ENCODE measurements around the gene GPR15LG.
"Not testable (repeated sequence)": the region's sequence is repeated elsewhere in the genome, so short reads cannot be mapped to it uniquely, and the experiment has no call there.

Gene GPR15LG

GRCh38 chr10:84173501-84173929, at the start of gene GPR15LG:
Gene GPR15LG, plus strand, starts transcription at chr10:84173801. Its CDS starts 51 bp downstream, at chr10:84173852.
- no peak for DNase-seq (ENCODE audit: low read depth in 2 of 2)

- DNase-seq (ENCODE audit: low read depth in 2 of 2), result not testable (repeated sequence)
Observed at GRCh38 chr10:84125910-84126784, 47.5 kb upstream of the GPR15LG start.

- no peak for DNase-seq (ENCODE audit: low read depth in 2 of 2)
Observed at GRCh38 chr10:84126785-84127167, 46.8 kb upstream of the GPR15LG start.

DNA sequence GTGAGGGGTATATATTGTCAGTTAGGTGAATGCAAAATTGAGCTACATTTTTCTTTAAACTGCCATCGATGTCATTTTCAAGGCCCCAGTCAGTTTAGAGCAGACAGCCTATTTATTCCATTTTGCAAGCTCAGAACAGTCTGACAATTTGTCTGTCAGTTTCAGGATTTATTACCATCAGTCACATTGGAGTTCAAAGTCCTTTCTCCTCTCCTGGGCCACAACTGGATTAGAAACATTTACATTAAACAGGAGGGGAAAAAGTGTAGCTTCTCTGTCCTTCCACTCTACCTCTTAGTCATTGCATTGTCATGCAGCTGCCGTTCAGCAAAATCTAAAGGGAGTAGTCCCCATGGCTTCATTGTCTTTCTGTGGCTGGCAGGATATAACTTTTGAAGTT, 37.8 kb upstream of the GPR15LG start:
- DNase-seq (ENCODE audit: low read depth in 2 of 2), result no peak

DNA sequence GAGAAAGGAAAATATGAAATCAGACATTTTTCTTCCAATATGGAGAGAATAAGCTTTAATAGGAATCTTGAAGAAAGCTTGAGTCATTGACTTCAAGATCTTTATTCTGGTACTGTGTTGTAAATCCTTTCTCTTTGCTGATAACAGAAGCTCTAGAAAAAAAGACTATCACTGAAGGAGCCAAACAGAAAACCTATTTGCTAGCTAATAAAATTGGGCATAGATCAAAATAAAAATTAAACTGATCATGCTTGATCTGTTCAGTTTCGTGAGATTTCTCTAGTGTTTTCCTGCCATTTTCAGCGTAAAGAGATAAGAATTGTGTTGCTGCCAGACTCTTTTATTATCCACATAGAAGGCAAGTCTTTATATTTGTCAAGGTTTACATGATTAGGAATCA, 35.8 kb upstream of the GPR15LG start:
- DNase-seq (ENCODE audit: low read depth in 2 of 2), result no peak

- peak; percentile 36 to 53 for DNase-seq (ENCODE audit: low read depth in 2 of 2)
Observed at GRCh38 chr10:84138478-84139125, 35.0 kb upstream of the GPR15LG start.

GRCh38 chr10:84139126-84140035, 34.2 kb upstream of the GPR15LG start, which contains the start of gene GHITM:
Gene GHITM, plus strand, starts transcription at chr10:84139509. Its CDS starts 1,992 bp downstream, at chr10:84141501.
- DNase-seq (ENCODE audit: low read depth in 2 of 2), result peak; percentile 99

DNA sequence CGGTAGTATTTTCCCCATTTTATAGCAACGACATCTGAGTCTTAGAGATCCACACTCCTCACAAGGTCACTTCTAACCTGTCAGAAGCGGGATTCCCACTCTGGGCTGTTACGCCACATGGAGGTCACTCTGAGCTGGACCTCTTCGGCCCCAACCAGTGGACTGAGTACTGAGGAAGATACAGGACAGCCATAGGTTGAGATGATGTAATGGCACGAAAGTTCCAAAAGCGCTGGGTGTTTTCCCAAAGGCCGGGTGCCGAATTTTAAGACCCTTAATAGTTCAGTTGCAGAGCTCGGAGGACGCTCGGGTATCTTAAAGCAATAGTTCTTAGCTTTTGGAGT, 33.6 kb upstream of the GPR15LG start:
- no peak for DNase-seq (ENCODE audit: low read depth in 2 of 2)

DNA sequence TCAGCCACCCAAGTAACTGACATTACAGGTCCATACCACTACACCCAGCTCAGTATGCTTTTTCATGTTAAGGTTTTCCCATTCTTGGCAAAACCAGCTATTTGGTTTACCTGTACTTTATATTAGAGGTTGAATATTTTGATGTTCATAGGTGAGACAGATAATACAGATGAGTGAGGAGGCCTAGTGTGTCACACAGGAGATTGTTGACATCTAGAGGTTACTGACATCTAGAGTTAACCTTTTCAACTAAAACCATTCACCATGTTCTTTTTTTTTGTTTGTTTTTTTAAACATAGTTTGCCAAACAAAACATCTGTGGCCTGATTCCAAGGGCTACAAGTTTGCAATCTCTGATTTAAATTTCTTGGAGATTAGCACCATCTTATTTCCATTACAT, 26.3 kb upstream of the GPR15LG start:
- DNase-seq (ENCODE audit: low read depth in 2 of 2), result no peak

DNA sequence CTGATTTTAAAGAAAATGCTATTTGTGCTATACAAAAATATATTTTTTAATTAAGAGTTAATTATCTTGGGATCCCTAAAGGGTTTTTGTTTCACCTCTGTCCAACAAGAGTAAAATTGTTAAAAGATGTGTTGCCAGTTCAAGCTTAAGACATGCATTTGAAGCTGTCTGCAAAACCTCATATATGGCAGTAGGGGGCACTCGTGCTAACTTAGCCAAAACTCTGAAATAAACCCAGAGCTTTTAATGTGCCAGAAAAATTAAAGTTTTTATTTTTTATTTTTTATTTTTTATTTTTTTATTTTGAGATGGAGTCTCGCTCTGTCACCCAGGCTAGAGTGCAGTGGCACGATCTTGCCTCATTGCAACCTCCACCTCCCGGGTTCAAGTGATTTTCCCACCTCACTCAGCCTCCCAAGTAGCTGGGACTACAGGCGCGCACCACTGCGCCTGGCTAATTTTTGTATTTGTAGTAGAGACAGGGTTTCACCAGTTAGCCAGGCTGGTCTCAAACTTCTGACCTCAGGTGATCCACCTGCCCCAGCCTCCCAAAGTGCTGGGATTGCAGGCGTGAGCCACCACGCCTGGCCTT, 25.5 kb upstream of the GPR15LG start:
- not testable (repeated sequence) for DNase-seq (ENCODE audit: low read depth in 2 of 2)

DNA sequence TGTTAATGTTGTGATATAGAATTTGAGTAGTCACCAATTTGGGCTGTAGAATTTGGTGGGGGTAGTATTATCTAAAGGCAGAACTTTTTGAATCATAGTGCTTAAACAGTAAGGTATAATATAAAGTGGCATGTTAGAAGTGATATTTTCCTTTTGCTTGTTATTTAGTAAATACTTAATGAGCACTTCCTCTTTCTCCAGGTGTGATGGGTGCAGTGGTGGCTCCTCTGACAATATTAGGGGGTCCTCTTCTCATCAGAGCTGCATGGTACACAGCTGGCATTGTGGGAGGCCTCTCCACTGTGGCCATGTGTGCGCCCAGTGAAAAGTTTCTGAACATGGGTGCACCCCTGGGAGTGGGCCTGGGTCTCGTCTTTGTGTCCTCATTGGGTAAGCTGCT, 23.7 kb upstream of the GPR15LG start:
- no peak for DNase-seq (ENCODE audit: low read depth in 2 of 2)

DNA sequence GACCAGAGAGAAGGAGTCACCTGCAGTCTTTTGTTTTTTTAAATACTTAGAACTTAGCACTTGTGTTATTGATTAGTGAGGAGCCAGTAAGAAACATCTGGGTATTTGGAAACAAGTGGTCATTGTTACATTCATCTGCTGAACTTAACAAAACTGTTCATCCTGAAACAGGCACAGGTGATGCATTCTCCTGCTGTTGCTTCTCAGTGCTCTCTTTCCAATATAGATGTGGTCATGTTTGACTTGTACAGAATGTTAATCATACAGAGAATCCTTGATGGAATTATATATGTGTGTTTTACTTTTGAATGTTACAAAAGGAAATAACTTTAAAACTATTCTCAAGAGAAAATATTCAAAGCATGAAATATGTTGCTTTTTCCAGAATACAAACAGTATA, 20.8 kb upstream of the GPR15LG start:
- DNase-seq (ENCODE audit: low read depth in 2 of 2), result no peak

- no peak for DNase-seq (ENCODE audit: low read depth in 2 of 2)
Observed at GRCh38 chr10:84155521-84155920, 18.1 kb upstream of the GPR15LG start.

DNA sequence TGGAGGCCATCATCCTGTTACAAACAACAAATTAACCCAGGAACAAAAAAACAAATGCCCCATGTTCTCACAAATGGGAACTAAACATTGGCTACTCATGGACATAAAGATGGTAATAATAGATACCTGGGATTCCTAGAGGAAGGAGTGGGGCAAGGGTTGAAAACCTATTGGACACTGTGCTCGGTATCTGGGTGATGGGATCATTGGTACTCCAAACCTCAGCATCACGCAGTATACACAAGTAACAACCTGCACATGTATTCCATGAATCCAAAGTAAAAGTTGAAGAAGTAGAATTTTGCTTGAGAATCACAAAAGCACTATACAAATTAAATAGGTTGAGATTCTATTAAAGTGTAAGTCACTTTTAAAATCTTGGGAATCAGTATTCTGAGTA, 17.6 kb upstream of the GPR15LG start:
- no peak for DNase-seq (ENCODE audit: low read depth in 2 of 2)

DNA sequence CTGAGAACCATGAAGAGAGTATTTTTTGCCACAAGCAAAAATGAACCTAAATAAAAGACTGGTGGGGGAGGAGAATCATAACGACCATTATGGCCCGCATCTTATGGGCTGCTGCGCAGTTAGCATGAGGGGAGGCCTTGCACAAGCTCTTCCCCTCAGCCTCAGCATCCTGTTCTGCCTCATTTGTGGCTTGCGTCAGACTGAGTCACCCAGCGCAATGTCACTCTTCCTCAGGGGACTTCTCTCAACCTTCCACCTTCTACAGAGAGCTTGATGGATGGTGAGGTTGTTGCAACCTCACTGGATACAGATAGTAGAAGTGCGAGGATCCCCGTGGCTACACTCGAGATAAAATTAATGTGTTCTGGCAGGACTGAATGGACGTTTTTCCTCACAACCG, 16.8 kb upstream of the GPR15LG start:
- DNase-seq (ENCODE audit: low read depth in 2 of 2), result no peak

GRCh38 chr10:84158061-84158460, 15.5 kb upstream of the GPR15LG start:
- no peak for DNase-seq (ENCODE audit: low read depth in 2 of 2)

DNA sequence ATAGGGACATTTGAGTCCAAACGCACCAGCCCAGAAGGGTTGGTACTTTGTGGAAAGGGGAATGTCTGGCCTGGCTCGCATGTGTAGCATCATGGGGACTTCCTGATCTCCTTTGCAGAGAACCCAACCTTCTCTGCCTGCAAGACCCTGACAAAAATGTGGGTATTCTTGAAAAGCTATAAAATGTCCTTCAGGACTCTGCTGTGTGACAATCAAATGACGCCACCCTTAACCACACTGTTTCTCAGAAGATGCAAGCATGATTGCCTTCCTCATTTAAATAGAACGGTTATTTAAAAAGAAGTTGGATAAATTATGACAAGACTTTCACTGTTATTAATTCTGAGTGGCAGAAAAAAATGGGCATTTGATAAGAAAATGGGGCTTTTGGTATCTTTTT, 15.1 kb upstream of the GPR15LG start:
- DNase-seq (ENCODE audit: low read depth in 2 of 2), result no peak

- DNase-seq (ENCODE audit: low read depth in 2 of 2), result no peak
Observed at GRCh38 chr10:84159076-84159685, 14.4 kb upstream of the GPR15LG start.

- no peak for DNase-seq (ENCODE audit: low read depth in 2 of 2)
Observed at GRCh38 chr10:84160663-84161362, 12.8 kb upstream of the GPR15LG start.

DNA sequence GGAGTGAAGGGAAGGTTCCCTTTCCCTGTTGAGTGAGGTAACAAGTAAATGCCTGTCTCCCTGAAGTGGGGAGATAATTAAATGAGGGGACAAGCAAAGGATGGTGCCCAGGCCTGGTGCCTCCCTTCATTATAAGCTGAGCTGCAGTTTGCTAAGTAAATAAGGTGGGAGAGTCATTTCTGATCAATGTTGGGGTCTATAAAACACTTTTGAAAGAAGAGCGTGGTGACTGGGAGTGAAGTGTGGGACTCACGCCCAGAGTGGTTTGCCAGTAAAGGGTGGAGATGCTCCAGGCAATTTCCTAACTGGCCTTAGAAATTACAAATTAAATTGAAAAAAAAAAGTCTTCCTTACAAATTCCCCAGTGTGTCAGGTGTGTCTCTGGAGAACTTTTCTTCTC, 9.6 kb upstream of the GPR15LG start:
- DNase-seq (ENCODE audit: low read depth in 2 of 2), result no peak

DNA sequence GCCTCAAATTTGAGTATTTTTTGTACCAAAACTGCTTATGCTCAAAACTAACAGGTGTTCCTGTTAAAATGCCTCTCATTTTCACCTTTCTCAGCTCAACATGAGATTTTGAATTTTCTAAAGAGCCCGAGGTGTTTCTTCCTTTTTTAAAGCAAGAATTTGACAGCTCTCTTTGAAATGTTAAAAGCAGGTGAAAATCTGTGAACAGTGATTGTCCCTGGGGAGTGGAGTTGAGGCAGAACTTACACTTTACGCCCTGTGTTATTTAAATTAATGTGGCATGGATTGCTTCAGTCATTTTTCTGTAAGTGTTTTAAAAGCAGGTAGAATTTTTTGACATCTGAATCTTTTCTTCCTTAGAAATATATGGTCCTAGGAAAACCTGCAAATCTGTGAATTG, 9.2 kb upstream of the GPR15LG start:
- DNase-seq (ENCODE audit: low read depth in 2 of 2), result no peak

All from stimulated activated CD4-positive, alpha-beta T cell treated with anti-CD3 and anti-CD28 coated beads, Interleukin-12 subunit alpha, Interleukin-12 subunit beta, amount 100 ng/mL, for 24 hours (primary cell).